MM.1S (cell line): ENCODE results near the gene NBEA.

Experiments used
- EZH2 ChIP-seq: fragments of 300-600 bp; sonication (generic); optimal IDR thresholded peaks from 2 replicates; pipeline ENCODE3; 2017; ENCODE audit warnings: low read depth, mild to moderate bottlenecking, antibody characterized with exemption, low read length, mixed read lengths
- EZH2phosphoT487 ChIP-seq: fragments of 300-600 bp; sonication (generic); IDR thresholded peaks from 2 replicates; pipeline ENCODE4 v1.6.1; 2018; ENCODE audit warnings: antibody characterized with exemption, low read length
- TF ChIP-seq, protein P1 (sequence below): fragments of 300-600 bp; sonication (generic); IDR thresholded peaks from 2 replicates; pipeline ENCODE4 v1.5.1; 2016; ENCODE audit warnings: antibody characterized with exemption, low read length, mixed read lengths

DNA sequence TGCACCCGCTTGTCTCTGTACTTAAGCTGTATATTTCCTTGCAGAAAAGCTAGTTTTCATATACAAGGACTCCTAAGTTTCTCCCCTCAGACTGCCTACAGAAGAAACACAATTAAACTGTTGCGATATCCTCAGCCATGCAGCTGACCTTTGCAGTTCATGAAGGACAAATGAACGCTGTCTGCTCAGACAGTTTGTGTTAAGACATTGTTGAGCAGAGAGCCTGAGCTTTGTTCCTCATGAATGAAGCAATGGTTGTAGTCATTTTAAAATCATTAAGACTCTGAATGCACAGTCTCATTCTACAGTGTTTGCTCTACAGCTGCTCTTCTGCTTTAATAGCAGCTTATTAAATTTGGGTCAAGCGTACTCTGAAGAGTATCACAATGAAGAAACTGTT, 557.6 kb downstream of the NBEA start:
- TF ChIP-seq, protein P1, sequence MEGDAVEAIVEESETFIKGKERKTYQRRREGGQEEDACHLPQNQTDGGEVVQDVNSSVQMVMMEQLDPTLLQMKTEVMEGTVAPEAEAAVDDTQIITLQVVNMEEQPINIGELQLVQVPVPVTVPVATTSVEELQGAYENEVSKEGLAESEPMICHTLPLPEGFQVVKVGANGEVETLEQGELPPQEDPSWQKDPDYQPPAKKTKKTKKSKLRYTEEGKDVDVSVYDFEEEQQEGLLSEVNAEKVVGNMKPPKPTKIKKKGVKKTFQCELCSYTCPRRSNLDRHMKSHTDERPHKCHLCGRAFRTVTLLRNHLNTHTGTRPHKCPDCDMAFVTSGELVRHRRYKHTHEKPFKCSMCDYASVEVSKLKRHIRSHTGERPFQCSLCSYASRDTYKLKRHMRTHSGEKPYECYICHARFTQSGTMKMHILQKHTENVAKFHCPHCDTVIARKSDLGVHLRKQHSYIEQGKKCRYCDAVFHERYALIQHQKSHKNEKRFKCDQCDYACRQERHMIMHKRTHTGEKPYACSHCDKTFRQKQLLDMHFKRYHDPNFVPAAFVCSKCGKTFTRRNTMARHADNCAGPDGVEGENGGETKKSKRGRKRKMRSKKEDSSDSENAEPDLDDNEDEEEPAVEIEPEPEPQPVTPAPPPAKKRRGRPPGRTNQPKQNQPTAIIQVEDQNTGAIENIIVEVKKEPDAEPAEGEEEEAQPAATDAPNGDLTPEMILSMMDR, result no peak
- TF ChIP-seq EZH2 (no peak), EZH2phosphoT487 (no peak)
